Activated CD8-positive, alpha-beta memory T cell treated with anti-CD3 and anti-CD28 coated beads for 24 hours (primary cell): ENCODE measurements around the gene MISP3.

Source experiments
- DNase-seq: peaks from one replicate; pipeline ENCODE4 v3.0.0-alpha.2; 2020

MISP3 gene

GRCh38 chr19:14081797-14082674 lies 9.4 kb downstream of the MISP3 start:
- peak; percentile 73 for DNase-seq

GRCh38 chr19:14082675-14082960 lies 10.0 kb downstream of the MISP3 start:
- no peak for DNase-seq

DNA sequence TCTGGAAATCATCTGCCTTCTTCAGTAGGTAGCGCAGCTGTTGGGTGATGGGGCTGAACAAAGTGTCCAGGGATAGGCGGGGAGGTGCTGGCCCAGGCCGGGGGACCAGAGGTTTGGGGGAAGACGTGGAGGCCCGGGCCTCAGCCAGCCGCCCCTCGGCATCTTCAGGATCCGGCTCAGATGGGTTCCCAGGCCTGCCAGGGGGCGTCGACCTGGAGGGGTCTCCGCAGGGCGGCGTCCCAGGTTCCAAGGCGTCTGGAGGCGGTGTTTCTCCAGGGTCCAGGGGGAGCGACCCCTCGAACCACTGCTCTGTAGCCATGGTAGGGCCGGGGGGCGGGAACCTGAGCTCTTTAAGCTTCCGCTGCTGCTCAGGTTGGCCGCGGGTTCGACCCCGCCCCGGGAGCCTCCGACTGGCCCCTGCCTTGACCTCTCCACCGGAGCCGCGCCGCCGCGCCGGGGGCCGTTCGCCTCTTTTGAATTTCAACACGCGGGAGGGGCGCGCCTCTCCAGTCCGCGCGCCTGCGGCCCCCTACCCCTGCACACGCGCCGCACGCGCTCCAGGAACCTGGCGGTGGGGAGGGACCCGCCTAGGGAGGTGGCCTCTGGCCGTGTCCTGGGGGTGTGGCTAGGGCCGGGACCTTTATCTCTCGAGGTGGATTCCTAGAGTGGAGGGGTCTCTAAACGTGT lies 12.9 kb downstream of the MISP3 start, which contains the start of gene C19orf67:
TSS of gene C19orf67 (minus strand) at position 475 of the 687 bp plus-strand sequence. CDS start at position 319, 156 bp downstream.
- no peak for DNase-seq

DNA sequence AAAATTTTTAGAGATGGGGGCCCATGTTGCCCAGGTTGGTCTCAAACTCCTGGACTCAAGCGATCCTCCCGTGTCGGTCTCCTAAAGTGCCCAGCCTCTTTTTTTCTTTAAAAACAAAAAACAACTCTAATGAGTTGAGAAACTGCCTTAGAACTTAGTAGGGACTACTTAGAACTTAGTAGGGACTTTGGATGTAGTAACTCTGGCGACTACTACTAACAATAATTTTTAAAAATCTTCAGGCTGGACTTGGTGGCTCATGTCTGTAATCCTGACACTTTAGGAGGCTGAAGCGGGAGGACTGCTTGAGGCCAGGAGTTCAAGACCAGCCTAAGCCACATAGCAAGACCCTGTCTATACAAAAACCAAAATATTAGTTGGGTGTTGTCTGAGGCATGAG lies 13.5 kb downstream of the MISP3 start:
- no peak for DNase-seq

- no peak for DNase-seq
These were observed 16.2 kb downstream of the MISP3 start for GRCh38 chr19:14088634-14089411.

- no peak for DNase-seq
These were observed 16.8 kb downstream of the MISP3 start for GRCh38 chr19:14089412-14089661.

- peak; percentile 80 for DNase-seq
These were observed 17.3 kb downstream of the MISP3 start for GRCh38 chr19:14089662-14090508.

DNA sequence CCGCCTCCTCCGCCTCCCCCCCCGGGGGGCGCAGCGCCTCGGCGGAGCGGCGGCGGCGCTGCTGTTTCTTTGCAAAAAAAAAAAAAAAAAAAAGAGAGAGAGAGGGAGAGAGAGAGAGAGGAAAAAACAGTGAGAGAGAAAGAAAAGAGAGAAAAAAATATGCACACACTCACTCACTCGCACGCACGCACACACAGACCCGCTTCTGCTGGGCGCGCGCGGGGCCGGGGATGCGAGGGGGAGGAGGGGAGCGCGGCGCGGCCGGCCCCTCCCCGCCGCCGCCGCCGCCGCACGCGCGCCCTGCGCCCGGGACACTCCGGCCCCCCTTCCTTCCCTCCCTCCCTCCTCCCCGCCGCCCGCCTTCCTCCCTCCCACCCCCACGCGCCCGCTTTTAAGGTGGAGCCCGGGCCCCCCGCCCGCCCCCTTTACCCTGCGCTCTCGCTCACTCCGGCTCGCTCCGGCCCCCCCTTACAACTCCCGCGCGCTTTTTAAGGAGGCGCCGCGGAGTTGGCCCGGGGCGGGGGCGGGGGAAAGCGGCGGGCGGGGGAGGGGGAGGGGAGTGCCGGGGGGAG lies 18.0 kb downstream of the MISP3 start, which contains the start of gene SAMD1:
TSS of gene SAMD1 (minus strand) at position 243 of the 572 bp plus-strand sequence.
- DNase-seq: peak; percentile 88

GRCh38 chr19:14091081-14091812 lies 18.7 kb downstream of the MISP3 start:
- peak; percentile 88 for DNase-seq

- DNase-seq: no peak
These were observed 19.4 kb downstream of the MISP3 start for GRCh38 chr19:14091813-14092462.

- no peak for DNase-seq
These were observed 20.7 kb downstream of the MISP3 start for GRCh38 chr19:14093117-14093823.

DNA sequence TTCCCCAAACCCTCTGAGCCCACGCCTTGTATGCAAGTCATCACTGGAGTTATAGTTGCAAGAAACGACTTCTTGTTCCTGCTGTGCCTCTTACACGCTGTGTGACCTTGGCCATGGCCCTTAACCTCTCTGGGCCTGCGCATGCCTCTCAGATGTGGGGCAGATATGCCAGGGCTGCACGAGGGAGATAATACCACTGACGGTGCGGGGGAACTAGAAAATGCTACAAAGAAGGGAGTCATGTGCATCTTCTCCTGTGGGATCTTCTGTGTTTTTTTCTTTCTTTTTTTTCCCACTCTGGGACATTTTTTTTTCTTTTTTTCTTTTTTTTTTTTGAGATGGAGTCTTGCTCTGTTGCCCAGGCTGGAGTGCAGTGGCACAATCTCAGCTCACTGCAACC lies 22.3 kb downstream of the MISP3 start:
- DNase-seq: no peak

- DNase-seq: no peak
These were observed 23.8 kb downstream of the MISP3 start for GRCh38 chr19:14096272-14096992.

GRCh38 chr19:14097532-14098151 lies 25.1 kb downstream of the MISP3 start:
- no peak for DNase-seq

GRCh38 chr19:14101003-14101545 lies 28.5 kb downstream of the MISP3 start:
- no peak for DNase-seq

- DNase-seq: no peak
These were observed 29.6 kb downstream of the MISP3 start for GRCh38 chr19:14102102-14102696.

DNA sequence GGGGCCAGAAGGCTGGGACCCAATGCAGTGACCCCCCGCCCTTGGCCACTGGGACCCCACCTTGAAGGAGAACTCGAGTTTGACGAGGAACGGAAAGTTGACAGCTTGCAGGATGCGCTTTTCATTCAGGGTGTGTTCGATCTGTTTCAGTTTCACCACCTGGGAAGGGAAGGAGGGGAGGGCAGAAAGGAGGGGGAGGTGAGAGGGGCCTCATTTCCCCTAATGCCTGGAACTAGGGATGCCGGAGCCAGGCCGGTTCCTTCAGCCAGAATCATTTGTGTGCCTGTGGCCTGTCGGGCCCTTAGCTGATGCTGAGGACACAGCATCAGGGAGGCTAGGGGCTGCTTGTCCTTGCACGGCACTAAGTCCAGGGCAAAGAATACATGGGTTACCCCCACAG lies 30.2 kb downstream of the MISP3 start:
- DNase-seq: no peak

DNA sequence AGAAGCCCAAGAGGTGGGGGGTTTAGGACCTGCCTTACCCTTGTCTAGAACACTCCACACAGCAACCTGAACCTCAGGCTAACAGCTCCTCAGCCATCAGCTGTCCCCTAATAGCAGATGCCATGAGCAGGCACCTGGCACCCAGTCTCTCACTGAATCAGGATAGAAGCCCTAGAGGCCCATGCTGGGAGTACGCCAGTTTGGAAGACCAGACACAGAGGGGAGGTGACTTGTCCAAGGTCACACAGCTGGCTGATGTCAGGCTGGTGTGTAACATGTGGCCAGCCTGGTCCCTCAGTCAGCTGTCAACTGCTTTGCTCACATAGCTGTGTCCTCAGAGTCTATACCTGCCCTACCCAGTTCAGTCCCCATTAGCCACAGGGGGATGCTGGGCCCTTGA lies 30.7 kb downstream of the MISP3 start:
- DNase-seq: no peak

DNA sequence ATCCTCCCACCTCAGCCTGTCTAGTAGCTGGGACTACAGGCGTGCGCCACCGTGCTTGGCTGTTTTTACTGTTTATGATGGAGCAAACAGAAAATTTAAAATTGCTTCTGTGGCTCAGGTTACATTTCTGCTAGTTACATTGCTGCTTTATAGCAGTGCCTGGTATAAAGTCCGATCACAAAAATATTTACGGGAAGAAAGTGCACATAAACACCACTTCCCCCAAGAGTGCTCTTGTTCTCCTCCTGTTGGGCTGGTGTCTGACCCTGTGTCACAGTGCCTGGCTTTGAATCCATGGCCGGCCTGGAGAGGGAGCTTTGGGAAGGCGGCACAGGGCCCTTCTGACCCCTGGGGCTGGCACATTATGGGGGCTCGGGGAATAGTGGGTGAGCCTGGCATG lies 33.1 kb downstream of the MISP3 start:
- no peak for DNase-seq
